Endodermal cell (in vitro differentiated cells): ENCODE results near the gene GALM. TPM values are rescaled to one million over a fixed set of nuclear protein-coding genes. Genes with fewer than 3 reads are reported as not detected.

Experiments used
- DNase-seq: peaks from one replicate; pipeline ENCODE4 v3.0.0-alpha.2; 2017
- H3K27ac ChIP-seq: 2 replicates; pipeline ENCODE4 v1.5.1; 2013; ENCODE audit warnings: mild to moderate bottlenecking, low read depth, low read length, moderate library complexity
- H3K27me3 ChIP-seq: 2 replicates; pipeline ENCODE4 v1.6.1; 2013; ENCODE audit warnings: mild to moderate bottlenecking, low read length, moderate library complexity; ENCODE audit not compliant: insufficient read depth, control insufficient read depth, poor library complexity, severe bottlenecking
- H3K36me3 ChIP-seq: 2 replicates; pipeline ENCODE4 v1.7.0; 2013; ENCODE audit warnings: mild to moderate bottlenecking, low read length, moderate library complexity; ENCODE audit not compliant: control insufficient read depth, insufficient read depth
- H3K4me1 ChIP-seq: one replicate; pipeline ENCODE4 v1.7.0; 2013; ENCODE audit warnings: low read length; ENCODE audit not compliant: control insufficient read depth, insufficient read depth
- H3K4me3 ChIP-seq: 2 replicates; pipeline ENCODE4 v1.5.1; 2013; ENCODE audit warnings: mild to moderate bottlenecking, low read length, moderate library complexity
- H3K9ac ChIP-seq: 2 replicates; pipeline ENCODE4 v1.6.1; 2013; ENCODE audit warnings: mild to moderate bottlenecking, low read length, moderate library complexity; ENCODE audit not compliant: poor library complexity, severe bottlenecking; ENCODE audit errors: extremely low read depth
- H3K9me3 ChIP-seq: 2 replicates; pipeline ENCODE4 v1.6.1; 2013; ENCODE audit warnings: mild to moderate bottlenecking, low read length, moderate library complexity; ENCODE audit not compliant: control insufficient read depth
- H3K27ac Mint-ChIP-seq: 2 replicates; pipeline ENCODE4 v1.8.0; 2020; ENCODE audit warnings: mixed read lengths
- H3K27me3 Mint-ChIP-seq: 2 replicates; pipeline ENCODE4 v1.8.0; 2021; ENCODE audit warnings: mild to moderate bottlenecking, mixed read lengths; ENCODE audit not compliant: insufficient read depth
- H3K36me3 Mint-ChIP-seq: 2 replicates; pipeline ENCODE4 v1.8.0; 2020; ENCODE audit warnings: low read depth, mixed read lengths
- H3K4me1 Mint-ChIP-seq: 2 replicates; pipeline ENCODE4 v1.8.0; 2020; ENCODE audit warnings: mixed read lengths
- H3K4me3 Mint-ChIP-seq: 2 replicates; pipeline ENCODE4 v1.8.0; 2020; ENCODE audit warnings: mild to moderate bottlenecking, moderate library complexity, mixed read lengths
- H3K9me3 Mint-ChIP-seq: 2 replicates; pipeline ENCODE4 v1.8.0; 2020; ENCODE audit warnings: mild to moderate bottlenecking, mixed read lengths
- WGBS, 2 experiments: methylation state at CpG; one replicate each; pipeline versions ENCODE4 v1.1.5 to v1.1.7; 2013; ENCODE audit warnings: missing lambda C conversion rate in 2 of 2, mixed read lengths in 1 of 2; ENCODE audit not compliant: insufficient coverage in 1 of 2, insufficient read length in 1 of 2; 5-methylcytosine and 5-hydroxymethylcytosine counted together
- total RNA-seq, 2 donors: library from RNA; stranded (reverse); fragmentation: NEBNext Ultra II Directional in 1 of 2; extraction: Animal tissue kit (Norgen Biotek cat#: 25700) in 1 of 2; gene quantifications; 2 replicates in 1 of 2; 3 replicates in 1 of 2; pipeline ENCODE4 v1.2.1, GENCODE V29; 2021
- TF ChIP-seq, protein P1 (sequence below): fragments of 200-600 bp; sonication (generic); conservative IDR thresholded peaks from 2 replicates; pipeline ENCODE4 v1.5.0; 2021; ENCODE audit warnings: antibody characterized with exemption, mild to moderate bottlenecking

Gene GALM
- total RNA-seq, 2 donors from 2014 or later = 14.2 to 16.2 TPM

DNA sequence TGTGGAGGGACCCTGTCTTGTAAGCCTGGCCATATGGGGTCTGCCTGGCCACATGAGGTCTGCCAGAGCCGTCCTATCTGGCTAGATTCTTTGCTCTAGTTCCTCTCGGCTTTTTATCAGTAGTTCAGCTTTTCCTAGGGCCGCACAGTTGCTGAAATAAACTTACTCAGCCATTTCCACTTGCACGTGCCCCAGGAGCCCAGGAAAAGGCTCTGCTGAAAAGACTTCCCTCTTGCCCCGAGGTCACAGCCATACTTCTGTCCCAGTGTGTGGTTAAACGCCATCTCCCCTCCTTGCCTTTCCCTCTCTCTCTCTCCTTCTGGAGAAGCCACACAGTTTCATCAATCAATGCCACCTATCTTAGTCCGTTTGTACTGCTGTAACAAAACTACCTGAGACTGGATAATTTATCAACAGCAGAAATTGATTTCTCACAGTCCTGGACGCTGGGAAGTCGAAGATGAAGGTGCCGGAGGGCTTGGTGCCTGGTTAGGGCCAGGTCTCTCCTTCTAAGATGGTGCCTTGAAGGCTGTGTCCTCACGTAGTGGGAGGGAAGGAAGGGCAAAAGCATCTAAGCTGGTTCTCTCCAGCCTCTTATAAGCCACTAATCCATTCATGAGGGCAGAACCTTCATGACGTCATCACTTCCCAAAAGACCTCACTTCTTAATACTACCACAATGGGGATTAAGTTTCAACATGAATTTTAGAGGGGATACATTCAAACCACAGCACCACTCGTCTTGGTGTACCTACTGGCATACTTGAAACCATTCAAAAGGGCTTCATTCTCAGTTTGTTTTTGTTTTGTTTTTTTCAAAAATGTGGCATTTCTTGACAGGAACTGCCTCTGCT lies 11.2 kb upstream of the GALM start:
- TF ChIP-seq, protein P1, sequence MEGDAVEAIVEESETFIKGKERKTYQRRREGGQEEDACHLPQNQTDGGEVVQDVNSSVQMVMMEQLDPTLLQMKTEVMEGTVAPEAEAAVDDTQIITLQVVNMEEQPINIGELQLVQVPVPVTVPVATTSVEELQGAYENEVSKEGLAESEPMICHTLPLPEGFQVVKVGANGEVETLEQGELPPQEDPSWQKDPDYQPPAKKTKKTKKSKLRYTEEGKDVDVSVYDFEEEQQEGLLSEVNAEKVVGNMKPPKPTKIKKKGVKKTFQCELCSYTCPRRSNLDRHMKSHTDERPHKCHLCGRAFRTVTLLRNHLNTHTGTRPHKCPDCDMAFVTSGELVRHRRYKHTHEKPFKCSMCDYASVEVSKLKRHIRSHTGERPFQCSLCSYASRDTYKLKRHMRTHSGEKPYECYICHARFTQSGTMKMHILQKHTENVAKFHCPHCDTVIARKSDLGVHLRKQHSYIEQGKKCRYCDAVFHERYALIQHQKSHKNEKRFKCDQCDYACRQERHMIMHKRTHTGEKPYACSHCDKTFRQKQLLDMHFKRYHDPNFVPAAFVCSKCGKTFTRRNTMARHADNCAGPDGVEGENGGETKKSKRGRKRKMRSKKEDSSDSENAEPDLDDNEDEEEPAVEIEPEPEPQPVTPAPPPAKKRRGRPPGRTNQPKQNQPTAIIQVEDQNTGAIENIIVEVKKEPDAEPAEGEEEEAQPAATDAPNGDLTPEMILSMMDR = no peak
- Histone ChIP-seq H3K36me3 (no peaks in the 10 kb centered on the region), H3K27ac (no peak overlapping the region), H3K9ac (no peak overlapping the region), H3K9me3 (no peaks in the 10 kb centered on the region), H3K4me3 (no peak overlapping the region), H3K27me3 (peaks cover 8% of the 10 kb centered on the region), H3K4me1 (peaks cover 5% of the 10 kb centered on the region)
- H3K4me1 Mint-ChIP-seq = peaks cover 4% of the 10 kb centered on the region
- WGBS, 2 experiments = 91 to 93% methylated on average over 10 to 13 of the region's 13 CpGs
- no peak overlapping the region for H3K4me3 Mint-ChIP-seq
- DNase-seq = no peak
- H3K9me3 Mint-ChIP-seq = no peaks in the 10 kb centered on the region
- no peak overlapping the region for H3K27ac Mint-ChIP-seq
- H3K36me3 Mint-ChIP-seq = no peaks in the 10 kb centered on the region
- H3K27me3 Mint-ChIP-seq = peaks cover 2% of the 10 kb centered on the region

- peaks cover 4% of the 10 kb centered on the region for H3K4me1 Mint-ChIP-seq
- Histone ChIP-seq H3K9me3 (no peaks in the 10 kb centered on the region), H3K9ac (no peak overlapping the region), H3K4me3 (no peak overlapping the region), H3K4me1 (peaks cover 5% of the 10 kb centered on the region), H3K36me3 (no peaks in the 10 kb centered on the region), H3K27ac (no peak overlapping the region), H3K27me3 (peaks cover 6% of the 10 kb centered on the region)
- H3K27ac Mint-ChIP-seq = no peak overlapping the region
- H3K36me3 Mint-ChIP-seq = no peaks in the 10 kb centered on the region
- 78 to 92% methylated on average over 1 of the region's 1 CpG for WGBS, 2 experiments
- no peak overlapping the region for H3K4me3 Mint-ChIP-seq
- TF ChIP-seq, protein P1 = no peak
- H3K27me3 Mint-ChIP-seq = peaks cover 2% of the 10 kb centered on the region
- no peak for DNase-seq
- no peaks in the 10 kb centered on the region for H3K9me3 Mint-ChIP-seq
Observed at GRCh38 chr2:38655441-38655840, 10.5 kb upstream of the GALM start.

GRCh38 chr2:38656866-38657480 lies 8.9 kb upstream of the GALM start:
- WGBS, 2 experiments = 96 to 100% methylated on average over 3 of the region's 4 CpGs
- Mint-ChIP-seq H3K27me3 (peaks cover 2% of the 10 kb centered on the region), H3K4me1 (peaks cover 4% of the 10 kb centered on the region), H3K27ac (no peak overlapping the region), H3K4me3 (no peak overlapping the region), H3K36me3 (no peaks in the 10 kb centered on the region), H3K9me3 (no peaks in the 10 kb centered on the region)
- no peak for DNase-seq
- H3K36me3 ChIP-seq = no peaks in the 10 kb centered on the region
- no peaks in the 10 kb centered on the region for H3K9me3 ChIP-seq
- H3K27ac ChIP-seq = no peak overlapping the region
- TF ChIP-seq, protein P1 = no peak
- H3K4me3 ChIP-seq = no peak overlapping the region
- H3K27me3 ChIP-seq = no peaks in the 10 kb centered on the region
- H3K4me1 ChIP-seq = peaks cover 5% of the 10 kb centered on the region
- no peak overlapping the region for H3K9ac ChIP-seq
